ENCODE results near the gene SPDYC.

Gene SPDYC

GRCh38 chr11:65210361-65210731, 40.3 kb downstream of the SPDYC start:
- Histone ChIP-seq H3K4me2 (ENCODE audit: insufficient read depth, low read length) (no peak overlapping the region), H3K4me3 (ENCODE audit: low read depth in 1 of 2, low read length in 2 of 2) (no peak overlapping the region), H3K4me1 (ENCODE audit: insufficient read depth, low read length) (no peaks in the 10 kb centered on the region), H3K9me3 (ENCODE audit: insufficient read depth, low read length, severe bottlenecking) (no peaks in the 10 kb centered on the region), H3K27ac (ENCODE audit: low read length) (no peak overlapping the region), H4K20me1 (ENCODE audit: insufficient read depth, low read length) (no peaks in the 10 kb centered on the region), H3K36me3 (ENCODE audit: insufficient read depth, low read length) (peaks cover 47% of the 10 kb centered on the region), H3K9ac (ENCODE audit: low read depth, low read length) (no peak overlapping the region), H3K27me3 (ENCODE audit: insufficient read depth, low read length, poor library complexity) (no peaks in the 10 kb centered on the region), H3K79me2 (ENCODE audit: insufficient read depth, low read length) (no peaks in the 10 kb centered on the region), H2AFZ (ENCODE audit: low read depth, low read length) (no peak overlapping the region)
- no peak for TF ChIP-seq EZH2 (IDR thresholded peaks at IDR 0.05; ENCODE audit: borderline replicate concordance, low read depth, low read length, severe bottlenecking)
- no peak for DNase-seq
- no peak for ATAC-seq (ENCODE audit: insufficient read depth, low read depth)

GRCh38 chr11:65210748-65211147, 40.7 kb downstream of the SPDYC start:
- no peak for DNase-seq
- Histone ChIP-seq H3K9ac (ENCODE audit: low read depth, low read length) (no peak overlapping the region), H3K9me3 (ENCODE audit: insufficient read depth, low read length, severe bottlenecking) (no peaks in the 10 kb centered on the region), H3K36me3 (ENCODE audit: insufficient read depth, low read length) (peaks cover 43% of the 10 kb centered on the region), H3K27me3 (ENCODE audit: insufficient read depth, low read length, poor library complexity) (no peaks in the 10 kb centered on the region), H3K27ac (ENCODE audit: low read length) (no peak overlapping the region), H3K4me2 (ENCODE audit: insufficient read depth, low read length) (no peak overlapping the region), H3K4me3 (ENCODE audit: low read depth in 1 of 2, low read length in 2 of 2) (no peak overlapping the region), H4K20me1 (ENCODE audit: insufficient read depth, low read length) (no peaks in the 10 kb centered on the region), H2AFZ (ENCODE audit: low read depth, low read length) (no peak overlapping the region), H3K79me2 (ENCODE audit: insufficient read depth, low read length) (no peaks in the 10 kb centered on the region), H3K4me1 (ENCODE audit: insufficient read depth, low read length) (no peaks in the 10 kb centered on the region)
- no peak for ATAC-seq (ENCODE audit: insufficient read depth, low read depth)
- TF ChIP-seq CTCF (IDR thresholded peaks at IDR 0.05; ENCODE audit: borderline replicate concordance, extremely low read depth, low read length, poor library complexity, severe bottlenecking) (no peak), EZH2 (IDR thresholded peaks at IDR 0.05; ENCODE audit: borderline replicate concordance, low read depth, low read length, severe bottlenecking) (no peak)

DNA sequence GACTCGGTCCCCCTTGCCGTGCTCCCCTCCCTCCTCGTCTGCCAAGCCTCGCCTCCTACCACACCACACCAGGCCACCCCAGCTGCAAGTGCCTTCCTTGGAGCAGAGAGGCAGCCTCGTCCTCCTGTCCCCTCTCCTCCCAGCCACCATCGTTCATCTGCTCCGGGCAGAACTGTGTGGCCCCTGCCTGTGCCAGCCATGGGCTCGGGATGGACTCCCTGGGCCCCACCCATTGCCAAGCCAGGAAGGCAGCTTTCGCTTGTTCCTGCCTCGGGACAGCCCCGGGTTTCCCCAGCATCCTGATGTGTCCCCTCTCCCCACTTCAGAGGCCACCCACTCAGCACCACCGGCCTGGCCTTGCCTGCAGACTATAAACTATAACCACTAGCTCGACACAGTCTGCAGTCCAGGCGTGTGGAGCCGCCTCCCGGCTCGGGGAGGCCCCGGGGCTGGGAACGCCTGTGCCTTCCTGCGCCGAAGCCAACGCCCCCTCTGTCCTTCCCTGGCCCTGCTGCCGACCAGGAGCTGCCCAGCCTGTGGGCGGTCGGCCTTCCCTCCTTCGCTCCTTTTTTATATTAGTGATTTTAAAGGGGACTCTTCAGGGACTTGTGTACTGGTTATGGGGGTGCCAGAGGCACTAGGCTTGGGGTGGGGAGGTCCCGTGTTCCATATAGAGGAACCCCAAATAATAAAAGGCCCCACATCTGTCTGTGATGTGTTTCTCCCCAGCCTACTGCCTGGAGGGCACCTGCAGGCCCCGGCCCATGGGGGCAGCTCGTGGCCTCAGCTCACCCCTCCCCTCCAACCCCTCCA, 41.5 kb downstream of the SPDYC start:
- Histone ChIP-seq H3K9me3 (ENCODE audit: insufficient read depth, low read length, severe bottlenecking) (no peaks in the 10 kb centered on the region), H3K79me2 (ENCODE audit: insufficient read depth, low read length) (no peaks in the 10 kb centered on the region), H3K4me2 (ENCODE audit: insufficient read depth, low read length) (no peak overlapping the region), H4K20me1 (ENCODE audit: insufficient read depth, low read length) (no peaks in the 10 kb centered on the region), H3K27ac (ENCODE audit: low read length) (no peak overlapping the region), H3K36me3 (ENCODE audit: insufficient read depth, low read length) (peaks cover 35% of the 10 kb centered on the region), H3K27me3 (ENCODE audit: insufficient read depth, low read length, poor library complexity) (no peaks in the 10 kb centered on the region), H3K9ac (ENCODE audit: low read depth, low read length) (no peak overlapping the region), H2AFZ (ENCODE audit: low read depth, low read length) (no peak overlapping the region), H3K4me1 (ENCODE audit: insufficient read depth, low read length) (no peaks in the 10 kb centered on the region), H3K4me3 (ENCODE audit: low read depth in 1 of 2, low read length in 2 of 2) (no peak overlapping the region)
- TF ChIP-seq CTCF (IDR thresholded peaks at IDR 0.05; ENCODE audit: borderline replicate concordance, extremely low read depth, low read length, poor library complexity, severe bottlenecking) (no peak), EZH2 (IDR thresholded peaks at IDR 0.05; ENCODE audit: borderline replicate concordance, low read depth, low read length, severe bottlenecking) (no peak)
- ATAC-seq (ENCODE audit: insufficient read depth, low read depth) (no peak), DNase-seq (no peak)

GRCh38 chr11:65212226-65212801, 42.3 kb downstream of the SPDYC start:
- no peak for ATAC-seq (ENCODE audit: insufficient read depth, low read depth)
- no peak for DNase-seq
- Histone ChIP-seq H3K27me3 (ENCODE audit: insufficient read depth, low read length, poor library complexity) (no peaks in the 10 kb centered on the region), H3K27ac (ENCODE audit: low read length) (no peak overlapping the region), H3K36me3 (ENCODE audit: insufficient read depth, low read length) (peaks cover 30% of the 10 kb centered on the region), H2AFZ (ENCODE audit: low read depth, low read length) (no peak overlapping the region), H3K9me3 (ENCODE audit: insufficient read depth, low read length, severe bottlenecking) (no peaks in the 10 kb centered on the region), H3K9ac (ENCODE audit: low read depth, low read length) (no peak overlapping the region), H3K79me2 (ENCODE audit: insufficient read depth, low read length) (no peaks in the 10 kb centered on the region), H3K4me2 (ENCODE audit: insufficient read depth, low read length) (no peak overlapping the region), H3K4me3 (ENCODE audit: low read depth in 1 of 2, low read length in 2 of 2) (no peak overlapping the region), H4K20me1 (ENCODE audit: insufficient read depth, low read length) (no peaks in the 10 kb centered on the region), H3K4me1 (ENCODE audit: insufficient read depth, low read length) (no peaks in the 10 kb centered on the region)
- TF ChIP-seq EZH2 (IDR thresholded peaks at IDR 0.05; ENCODE audit: borderline replicate concordance, low read depth, low read length, severe bottlenecking) (no peak), CTCF (IDR thresholded peaks at IDR 0.05; ENCODE audit: borderline replicate concordance, extremely low read depth, low read length, poor library complexity, severe bottlenecking) (no peak)
